GM19328 (cell line): ENCODE measurements around the gene KLK3.
"Not testable (repeated sequence)": the region's sequence is repeated elsewhere in the genome, so short reads cannot be mapped to it uniquely, and the experiment has no call there.

Source experiments
- ATAC-seq: cut with Tn5 transposase; IDR thresholded peaks from one replicate; pipeline ENCODE4 v1.9.1; 2021; ENCODE audit warnings: mild to moderate bottlenecking, moderate library complexity; ENCODE audit not compliant: unreplicated experiment

KLK3 gene

GRCh38 chr19:50859849-50860248 lies 5.1 kb downstream of the KLK3 start:
- no peak for ATAC-seq

GRCh38 chr19:50861010-50861409 lies 6.3 kb downstream of the KLK3 start:
- no peak for ATAC-seq

- no peak for ATAC-seq
Observed at GRCh38 chr19:50861496-50862286, 7.0 kb downstream of the KLK3 start.

GRCh38 chr19:50869479-50869878 lies 14.8 kb downstream of the KLK3 start:
- ATAC-seq: no peak

- ATAC-seq: no peak
Observed at GRCh38 chr19:50870417-50871089, 15.8 kb downstream of the KLK3 start.

DNA sequence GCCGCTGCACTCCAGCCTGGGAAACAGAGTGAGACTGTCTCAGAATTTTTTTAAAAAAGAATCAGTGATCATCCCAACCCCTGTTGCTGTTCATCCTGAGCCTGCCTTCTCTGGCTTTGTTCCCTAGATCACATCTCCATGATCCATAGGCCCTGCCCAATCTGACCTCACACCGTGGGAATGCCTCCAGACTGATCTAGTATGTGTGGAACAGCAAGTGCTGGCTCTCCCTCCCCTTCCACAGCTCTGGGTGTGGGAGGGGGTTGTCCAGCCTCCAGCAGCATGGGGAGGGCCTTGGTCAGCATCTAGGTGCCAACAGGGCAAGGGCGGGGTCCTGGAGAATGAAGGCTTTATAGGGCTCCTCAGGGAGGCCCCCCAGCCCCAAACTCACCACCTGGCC lies 18.3 kb downstream of the KLK3 start, which contains the start of gene KLK2:
Gene KLK2 (plus strand): TSS at position 384 of the 400 bp plus-strand sequence. CDS start 35 bp downstream, outside the sequence.
- no peak for ATAC-seq

GRCh38 chr19:50874211-50874610 lies 19.5 kb downstream of the KLK3 start:
- no peak for ATAC-seq

DNA sequence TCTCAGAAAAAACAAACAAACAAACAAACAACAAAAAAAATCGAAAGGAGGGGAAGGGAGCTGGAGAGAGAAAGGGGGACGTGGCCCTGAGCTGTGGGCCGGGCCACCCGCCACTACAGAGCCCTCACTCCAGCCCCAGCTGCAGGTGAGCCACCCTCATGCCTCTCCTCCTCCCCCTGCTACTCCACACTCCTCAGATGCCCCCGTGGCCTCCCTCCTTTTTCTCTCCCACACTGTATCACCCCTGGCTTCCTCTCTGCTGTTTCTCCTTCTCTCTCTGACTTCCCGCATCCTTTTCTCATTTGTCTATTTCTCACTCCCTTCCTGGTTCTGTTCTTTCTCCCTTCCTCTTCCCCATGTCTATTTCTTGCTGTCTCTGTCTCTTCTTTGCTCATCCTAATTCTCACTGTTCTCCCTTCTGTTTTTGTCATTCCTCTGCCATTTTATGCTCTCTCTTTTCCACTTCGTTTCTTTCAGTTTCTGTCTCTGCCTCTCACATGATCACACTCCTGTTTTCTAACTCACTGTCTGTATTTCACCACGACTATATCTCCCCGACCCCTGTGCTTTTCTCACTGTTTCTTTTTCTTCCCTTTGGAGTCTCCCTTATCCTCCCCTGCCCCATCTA lies 21.2 kb downstream of the KLK3 start:
- no peak for ATAC-seq

GRCh38 chr19:50876456-50876855 lies 21.7 kb downstream of the KLK3 start:
- no peak for ATAC-seq

- no peak for ATAC-seq
Observed at GRCh38 chr19:50877338-50877737, 22.6 kb downstream of the KLK3 start.

DNA sequence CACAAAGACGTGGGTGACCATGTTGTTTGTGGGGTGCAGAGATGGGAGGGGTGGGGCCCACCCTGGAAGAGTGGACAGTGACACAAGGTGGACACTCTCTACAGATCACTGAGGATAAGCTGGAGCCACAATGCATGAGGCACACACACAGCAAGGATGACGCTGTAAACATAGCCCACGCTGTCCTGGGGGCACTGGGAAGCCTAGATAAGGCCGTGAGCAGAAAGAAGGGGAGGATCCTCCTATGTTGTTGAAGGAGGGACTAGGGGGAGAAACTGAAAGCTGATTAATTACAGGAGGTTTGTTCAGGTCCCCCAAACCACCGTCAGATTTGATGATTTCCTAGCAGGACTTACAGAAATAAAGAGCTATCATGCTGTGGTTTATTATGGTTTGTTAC lies 24.1 kb downstream of the KLK3 start:
- no peak for ATAC-seq

DNA sequence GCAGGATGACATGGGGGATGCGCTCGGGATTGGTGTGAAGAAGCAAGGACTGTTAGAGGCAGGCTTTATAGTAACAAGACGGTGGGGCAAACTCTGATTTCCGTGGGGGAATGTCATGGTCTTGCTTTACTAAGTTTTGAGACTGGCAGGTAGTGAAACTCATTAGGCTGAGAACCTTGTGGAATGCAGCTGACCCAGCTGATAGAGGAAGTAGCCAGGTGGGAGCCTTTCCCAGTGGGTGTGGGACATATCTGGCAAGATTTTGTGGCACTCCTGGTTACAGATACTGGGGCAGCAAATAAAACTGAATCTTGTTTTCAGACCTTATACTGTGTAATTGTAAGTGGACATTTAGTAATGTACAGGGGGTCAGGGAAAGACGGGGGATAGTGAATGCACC lies 25.5 kb downstream of the KLK3 start:
- ATAC-seq: no peak

DNA sequence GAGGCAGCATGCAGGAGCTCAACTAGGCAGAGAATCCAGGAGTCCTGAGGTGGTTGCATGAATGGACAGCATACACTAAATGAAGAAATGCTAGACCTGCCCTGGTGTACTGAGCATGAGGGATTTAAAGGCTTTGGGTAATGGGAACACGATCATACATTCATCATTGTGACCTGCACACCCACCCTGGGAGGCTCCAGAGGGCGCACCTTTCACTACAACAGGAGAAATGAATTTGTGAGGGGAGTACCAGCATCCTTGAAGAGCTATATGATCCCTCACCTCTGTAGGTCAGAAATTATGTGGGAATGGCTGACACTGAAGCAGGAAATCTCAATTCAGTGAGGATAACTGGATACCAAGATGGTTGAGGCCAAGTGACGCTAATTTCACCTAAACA lies 27.5 kb downstream of the KLK3 start:
- ATAC-seq: no peak

- no peak for ATAC-seq
Observed at GRCh38 chr19:50889638-50890037, 34.9 kb downstream of the KLK3 start.

DNA sequence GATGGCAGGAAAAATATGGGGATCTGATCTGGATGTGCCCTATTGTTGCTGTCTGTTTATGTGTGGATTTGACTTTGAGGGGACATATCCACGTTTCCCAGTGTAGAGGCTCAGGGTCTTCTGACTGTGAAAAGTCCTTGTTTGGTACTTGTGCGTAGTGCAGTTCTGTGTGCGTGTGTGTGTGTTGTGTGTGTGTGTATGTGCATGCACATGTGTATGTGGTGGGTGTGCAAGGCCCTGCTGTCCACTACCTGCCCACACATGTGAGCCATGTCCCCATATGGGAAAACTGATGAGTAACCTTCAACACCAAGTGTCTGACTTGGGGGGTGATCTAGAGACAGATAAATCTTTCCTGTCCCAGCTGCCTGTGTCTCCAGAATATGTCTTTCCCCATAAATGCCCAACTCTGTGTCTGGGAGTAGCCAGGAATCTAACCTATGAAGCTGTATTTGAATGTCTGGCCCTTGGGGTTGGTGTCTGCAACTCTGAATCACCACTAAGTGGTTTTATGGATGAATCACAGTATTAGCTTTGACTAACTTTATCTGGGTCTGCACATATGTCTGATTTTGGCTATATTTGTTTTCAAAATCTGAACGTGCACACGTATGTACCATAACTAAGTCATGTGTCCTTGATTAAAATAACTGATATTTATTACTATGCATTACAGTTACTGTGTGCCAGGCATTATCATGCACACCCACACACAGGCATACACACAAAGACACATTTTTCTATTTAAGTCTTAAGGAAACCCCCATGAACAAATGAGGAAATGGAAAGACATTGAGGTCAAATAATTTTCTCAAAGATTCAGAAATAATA lies 35.9 kb downstream of the KLK3 start:
- ATAC-seq: no peak

DNA sequence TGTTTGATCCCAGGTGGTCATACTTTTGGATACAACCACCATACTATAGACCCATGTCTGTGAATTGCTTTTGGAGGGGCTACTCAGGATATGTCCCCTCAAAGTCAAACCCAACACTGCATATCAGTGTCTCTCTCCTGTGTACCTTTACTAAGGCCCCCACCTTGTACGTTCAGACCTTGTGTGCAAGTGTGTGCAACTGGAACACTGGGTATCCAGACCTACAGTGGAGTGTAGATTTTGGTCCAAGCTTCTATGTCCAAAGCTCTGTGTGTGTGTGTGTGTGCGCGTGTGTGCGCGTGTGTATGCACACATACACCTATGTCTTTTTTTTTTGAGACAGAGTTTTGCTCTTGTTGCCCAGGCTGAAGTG lies 36.5 kb downstream of the KLK3 start:
- ATAC-seq: no peak

- no peak for ATAC-seq
Observed at GRCh38 chr19:50893047-50893736, 38.5 kb downstream of the KLK3 start.

- no peak for ATAC-seq
Observed at GRCh38 chr19:50894478-50895356, 40.0 kb downstream of the KLK3 start.

DNA sequence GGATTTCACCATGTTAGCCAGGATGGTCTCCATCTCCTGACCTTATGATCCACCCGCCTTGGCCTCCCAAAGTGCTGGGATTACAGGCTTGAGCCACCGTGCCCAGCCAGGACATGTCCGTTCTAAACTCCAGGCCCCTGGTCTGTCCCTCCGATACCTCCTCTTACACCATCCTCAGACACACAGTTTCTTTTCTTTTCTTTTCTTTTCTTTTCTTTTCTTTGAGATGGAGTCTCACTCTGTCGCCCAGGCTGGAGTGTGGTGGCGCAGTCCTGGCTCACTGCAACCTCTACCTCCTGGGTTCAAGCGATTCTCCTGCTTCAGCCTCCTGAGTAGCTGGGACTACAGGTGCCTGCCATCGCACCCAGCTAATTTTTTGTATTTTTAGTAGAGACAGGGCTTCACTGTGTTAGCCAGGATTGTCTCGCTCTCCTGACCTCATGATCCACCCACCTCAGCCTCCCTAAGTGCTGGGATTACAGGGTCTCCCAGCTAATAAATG lies 41.4 kb downstream of the KLK3 start:
- not testable (repeated sequence) for ATAC-seq
